NCI-H2196 treated with DMSO at 0.1 percent for 48 hours (cell line): ENCODE data around the gene TRMU.
"Not testable (repeated sequence)": the region's sequence is repeated elsewhere in the genome, so short reads cannot be mapped to it uniquely, and the experiment has no call there.

Experiments
- DNase-seq: peaks from one replicate; lab custom pipeline; 2025; ENCODE audit not compliant: unreplicated experiment; lab: John Stamatoyannopoulos, UW

TRMU gene

GRCh38 chr22:46382524-46382923 is 47.0 kb downstream of the TRMU start:
- no peak for DNase-seq

DNA sequence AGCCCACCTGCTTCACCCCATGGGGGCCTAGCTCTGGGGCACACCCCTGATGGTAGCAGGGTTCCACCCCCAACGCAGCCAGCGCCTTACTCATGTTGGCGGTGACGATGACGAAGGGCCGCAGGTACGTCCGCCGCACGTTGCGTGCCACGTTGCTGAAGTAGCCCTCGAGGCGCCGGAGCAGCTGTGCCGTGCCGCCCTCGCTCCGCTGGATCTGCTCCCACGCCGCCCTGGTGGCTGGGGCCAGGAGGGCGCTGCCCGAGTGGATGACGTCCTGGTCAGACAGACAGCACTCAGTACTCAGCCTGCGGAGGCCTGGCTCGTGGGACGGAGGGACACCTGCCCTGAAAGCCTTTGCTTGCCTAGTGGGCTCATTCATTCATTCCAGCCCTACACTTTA is 50.8 kb downstream of the TRMU start:
- DNase-seq: no peak

GRCh38 chr22:46387748-46388147 is 52.2 kb downstream of the TRMU start:
- no peak for DNase-seq

DNA sequence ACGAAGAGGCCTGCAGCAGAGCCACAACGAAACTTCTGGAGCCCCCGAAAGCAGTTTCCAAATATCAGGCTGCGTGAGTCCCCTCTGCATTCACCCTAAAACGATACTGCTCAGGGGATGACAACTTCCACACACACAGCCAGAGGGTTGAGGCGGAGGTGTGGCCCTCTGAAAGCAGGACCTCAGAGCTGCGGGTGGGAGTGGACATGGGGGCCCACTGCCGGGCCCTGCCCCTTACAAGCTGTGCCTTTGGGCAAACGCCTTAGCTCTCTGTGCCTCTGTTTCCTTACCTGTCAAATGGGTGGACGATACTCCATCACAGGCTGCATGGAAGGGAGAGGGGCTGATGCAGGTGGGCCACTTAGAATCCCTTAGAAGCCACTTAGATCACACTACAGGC is 53.1 kb downstream of the TRMU start:
- no peak for DNase-seq

GRCh38 chr22:46389081-46389480 is 53.6 kb downstream of the TRMU start:
- no peak for DNase-seq

DNA sequence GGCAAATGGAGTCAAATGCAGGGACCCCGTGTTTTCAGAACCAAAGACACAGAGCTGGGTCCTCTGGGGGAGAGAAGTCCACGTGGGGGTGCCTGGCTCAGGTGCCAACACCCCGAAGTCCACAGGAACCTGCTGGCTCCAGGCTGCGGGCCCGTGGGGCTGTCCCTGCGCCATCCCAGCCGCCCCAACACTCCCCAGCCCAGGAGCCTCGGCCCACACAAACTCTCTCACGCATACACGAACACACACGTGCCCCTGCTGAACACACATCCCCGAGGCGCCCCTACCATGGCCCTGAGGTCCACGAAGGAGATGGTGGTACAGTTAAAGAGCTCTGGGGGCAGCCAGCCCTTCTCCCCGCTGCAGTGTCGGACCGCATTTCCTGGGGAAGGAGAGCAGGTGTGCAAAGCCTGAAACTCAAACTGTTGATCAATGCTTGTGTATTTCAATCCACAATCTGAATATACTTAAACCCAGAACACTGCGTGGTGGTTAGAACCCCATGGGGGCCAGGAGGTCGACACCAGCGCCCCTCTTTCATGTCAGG is 54.7 kb downstream of the TRMU start:
- DNase-seq: no peak

DNA sequence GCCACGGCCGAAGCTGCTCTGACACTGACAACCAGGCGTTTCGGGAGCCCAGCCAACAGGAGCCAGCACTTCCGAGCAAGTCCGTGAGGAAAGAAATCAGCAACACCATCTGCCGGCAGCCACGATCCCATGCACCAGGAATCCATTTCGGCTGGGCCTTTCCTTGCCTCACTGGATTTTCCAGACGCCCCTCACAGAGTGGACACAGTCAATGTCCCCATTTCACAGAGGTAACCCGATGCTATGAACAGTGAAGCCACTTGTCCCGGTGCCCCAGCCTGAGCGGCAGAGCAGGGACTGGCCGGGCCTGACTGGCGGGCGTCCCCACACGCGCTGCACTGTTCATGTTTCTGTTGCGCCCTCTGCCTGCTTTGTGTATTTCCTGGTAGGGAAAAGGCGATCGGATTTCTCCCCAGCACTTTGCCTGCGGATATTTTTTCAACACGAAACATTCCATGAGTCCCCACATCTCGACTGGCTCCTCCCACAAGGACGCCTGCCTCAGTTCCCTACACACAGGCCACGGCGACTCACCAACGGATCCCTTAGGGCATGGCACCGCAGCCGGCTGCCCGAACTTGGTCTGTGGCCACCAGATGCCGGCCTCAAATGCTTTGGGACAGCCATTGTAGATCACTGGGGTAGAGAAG is 55.3 kb downstream of the TRMU start:
- DNase-seq: peak; percentile 59

GRCh38 chr22:46391486-46392136 is 56.1 kb downstream of the TRMU start:
- no peak for DNase-seq

DNA sequence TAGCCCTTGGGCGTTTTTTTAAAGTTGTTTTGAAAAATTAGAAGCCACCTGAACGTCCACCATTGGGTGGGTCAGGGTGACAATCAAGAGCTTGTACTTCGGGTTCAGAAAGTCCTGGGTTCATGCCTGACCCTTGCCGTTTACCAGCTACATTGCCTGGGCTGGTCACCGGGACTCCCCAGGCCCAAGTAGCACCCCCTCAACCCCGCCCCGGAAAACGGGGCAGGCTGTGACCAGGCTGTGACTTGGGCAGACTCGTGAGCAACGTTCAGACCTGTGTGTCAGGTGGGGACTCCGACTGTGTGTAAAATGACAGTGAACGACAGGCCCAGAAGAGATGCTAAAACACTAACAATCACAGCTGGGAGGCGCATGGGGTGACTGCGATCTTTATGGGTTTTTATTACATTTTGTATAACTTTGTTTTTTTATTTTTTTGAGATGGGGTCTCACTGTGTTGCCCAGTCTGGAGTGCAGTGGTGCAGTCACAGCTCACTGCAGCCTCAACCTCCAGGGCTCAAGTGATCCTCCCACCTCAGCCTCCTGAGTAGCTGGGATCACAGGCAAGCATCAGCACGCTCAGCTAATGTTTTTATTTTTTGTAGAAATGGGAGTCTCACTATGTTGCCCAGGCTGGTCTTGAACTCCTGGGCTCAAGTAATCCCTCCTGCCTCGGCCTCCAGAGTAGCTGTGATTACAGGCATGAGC is 56.8 kb downstream of the TRMU start:
- no peak for DNase-seq

GRCh38 chr22:46393873-46394272 is 58.4 kb downstream of the TRMU start:
- DNase-seq: no peak

DNA sequence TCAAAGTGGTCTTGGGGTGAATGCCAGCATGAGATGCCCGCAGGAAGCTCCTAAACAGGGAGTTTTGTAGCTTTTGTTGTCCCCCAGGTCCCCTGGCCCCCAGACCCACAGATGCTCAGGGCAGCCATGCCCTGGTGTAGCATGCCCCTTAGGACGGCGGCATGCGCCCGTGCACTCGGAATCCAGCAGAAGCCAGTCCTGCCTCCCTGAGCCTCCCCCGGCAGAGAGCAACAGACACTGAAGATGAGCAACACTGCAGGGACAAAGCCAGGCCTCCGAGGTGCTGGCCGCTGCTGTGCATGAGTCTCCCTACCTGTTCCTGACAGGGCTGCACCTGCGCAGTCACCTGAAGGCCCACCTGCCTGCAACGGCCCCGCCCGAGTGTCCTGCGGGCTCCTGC is 59.1 kb downstream of the TRMU start:
- no peak for DNase-seq

- no peak for DNase-seq
Observed at GRCh38 chr22:46395145-46395544, 59.6 kb downstream of the TRMU start.

- not testable (repeated sequence) for DNase-seq
Observed at GRCh38 chr22:46397049-46397448, 61.5 kb downstream of the TRMU start.

- DNase-seq: no peak
Observed at GRCh38 chr22:46397514-46397913, 62.0 kb downstream of the TRMU start.

DNA sequence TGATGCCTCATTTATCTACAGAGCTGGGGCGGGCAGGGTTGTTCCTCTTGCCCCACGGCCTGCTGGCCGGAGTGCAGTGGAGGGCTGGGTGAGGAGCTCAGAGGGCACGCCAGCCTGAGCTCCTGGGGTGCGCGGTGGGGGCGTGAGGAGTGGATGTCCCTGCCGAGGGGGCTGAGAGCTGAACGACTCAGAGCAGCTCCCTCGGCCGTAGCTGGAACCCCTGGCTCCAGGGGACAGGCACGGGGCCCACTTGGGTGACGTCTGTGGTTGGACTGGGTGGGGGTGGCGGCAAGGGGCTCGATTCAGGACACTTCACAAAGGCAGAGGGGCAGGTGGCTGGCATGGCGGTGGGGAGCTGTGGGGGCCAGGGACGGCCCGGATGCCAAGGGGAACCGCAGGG is 62.4 kb downstream of the TRMU start:
- no peak for DNase-seq

DNA sequence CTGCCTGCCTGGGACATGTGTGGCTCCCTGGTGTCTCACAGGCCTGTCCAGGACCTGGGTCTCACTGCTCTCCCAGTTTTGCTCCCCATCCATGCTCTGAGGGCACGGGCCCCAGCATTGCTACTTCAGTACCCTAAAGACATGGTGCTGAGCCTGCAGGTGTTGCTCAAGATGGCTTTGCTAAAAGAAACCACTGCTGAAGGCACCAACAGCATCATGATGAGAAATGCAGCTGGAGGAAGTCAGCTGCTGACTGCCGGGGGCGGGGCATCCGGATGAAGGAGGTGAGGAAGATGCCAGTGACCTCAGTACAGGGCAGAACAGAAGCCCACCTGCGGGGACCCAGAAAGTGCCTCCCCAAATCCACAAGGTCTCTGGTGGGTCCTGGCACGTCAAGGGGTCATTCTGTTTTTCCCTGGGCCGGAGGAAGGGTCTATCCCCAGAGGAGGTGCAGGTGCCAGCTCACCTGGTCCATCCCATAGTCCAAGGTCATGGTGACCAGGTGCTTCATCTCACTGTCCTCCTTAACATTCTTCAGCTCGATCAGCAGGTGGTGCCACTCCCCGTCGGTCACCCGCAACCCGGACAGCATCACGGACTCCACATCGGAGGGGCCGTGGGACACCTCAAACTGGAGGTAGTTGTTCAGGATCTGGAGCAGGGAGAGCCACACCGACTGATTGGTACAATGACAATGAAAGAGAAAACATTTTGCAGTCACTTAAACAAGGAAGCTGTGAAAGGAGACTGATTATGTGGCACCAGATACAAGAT is 63.9 kb downstream of the TRMU start:
- no peak for DNase-seq

DNA sequence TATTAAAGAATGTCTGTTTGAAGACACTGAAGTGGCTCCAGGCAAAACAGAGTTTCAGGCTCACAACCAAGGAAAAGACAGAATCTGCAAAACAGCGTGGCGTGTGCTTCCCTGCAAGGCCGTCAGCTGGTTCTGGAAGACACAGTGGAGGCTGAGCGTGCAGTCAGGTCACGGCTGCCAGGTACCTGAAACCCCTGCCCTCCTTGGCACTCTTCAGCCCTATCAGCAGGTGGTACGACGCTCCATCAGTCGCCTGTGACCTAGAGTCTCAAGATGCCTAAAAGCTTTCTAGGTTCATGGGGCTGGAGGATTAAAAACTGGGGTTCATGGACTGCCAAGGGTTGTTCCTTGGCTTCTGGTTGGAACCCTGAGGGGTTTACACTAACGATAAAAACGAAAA is 65.9 kb downstream of the TRMU start:
- DNase-seq: no peak

GRCh38 chr22:46402505-46402904 is 67.0 kb downstream of the TRMU start:
- no peak for DNase-seq

DNA sequence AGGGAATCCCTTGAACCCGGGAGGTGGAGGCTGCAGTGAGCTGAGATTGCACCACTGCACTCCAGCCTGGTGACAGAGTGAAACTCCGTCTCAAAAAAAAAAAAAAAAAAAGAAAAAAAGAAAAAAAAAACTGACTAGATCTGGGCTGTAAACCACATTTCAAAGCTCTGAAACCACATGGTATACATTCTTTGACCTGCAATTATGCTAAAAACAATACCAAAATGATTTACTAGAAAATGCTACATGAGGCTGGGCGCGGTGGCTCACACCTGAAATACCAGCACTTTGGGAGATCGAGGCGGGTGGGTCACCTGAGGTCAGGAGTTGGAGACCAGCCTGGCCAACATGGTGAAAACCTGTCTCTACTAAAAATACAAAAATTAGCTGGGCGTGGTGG is 68.4 kb downstream of the TRMU start:
- DNase-seq: not testable (repeated sequence)

DNA sequence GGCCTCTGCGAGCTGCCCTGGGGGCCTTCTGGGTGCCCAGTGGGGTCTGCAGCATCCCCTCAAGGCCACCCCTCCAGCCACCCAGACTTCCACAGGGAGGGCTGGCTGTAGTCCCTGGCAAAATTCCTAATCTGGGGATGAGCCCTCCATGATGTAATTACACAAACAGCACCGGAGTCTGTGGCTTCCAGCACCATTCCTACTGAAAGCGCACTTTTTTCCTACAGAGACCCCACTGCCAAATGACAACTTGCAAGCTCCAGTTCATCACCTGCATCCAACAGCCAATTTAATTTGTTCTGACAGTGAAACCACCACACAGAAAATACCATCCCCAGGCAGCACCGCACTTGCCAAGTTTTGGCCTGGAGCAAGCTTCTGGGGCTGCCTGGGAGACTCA is 70.4 kb downstream of the TRMU start:
- DNase-seq: no peak

- no peak for DNase-seq
Observed at GRCh38 chr22:46406349-46406748, 70.8 kb downstream of the TRMU start.
